GM21723 (cell line): ENCODE measurements around the gene GIMAP5.
A peak's percentile ranks its signal among the peaks of the same experiment; 100 is the strongest.

Experiments used
- ATAC-seq: cut with Tn5 transposase; IDR thresholded peaks from one replicate; pipeline ENCODE4 v1.9.1; 2021; ENCODE audit warnings: mild to moderate bottlenecking, moderate library complexity; ENCODE audit not compliant: unreplicated experiment

GIMAP5 gene

DNA sequence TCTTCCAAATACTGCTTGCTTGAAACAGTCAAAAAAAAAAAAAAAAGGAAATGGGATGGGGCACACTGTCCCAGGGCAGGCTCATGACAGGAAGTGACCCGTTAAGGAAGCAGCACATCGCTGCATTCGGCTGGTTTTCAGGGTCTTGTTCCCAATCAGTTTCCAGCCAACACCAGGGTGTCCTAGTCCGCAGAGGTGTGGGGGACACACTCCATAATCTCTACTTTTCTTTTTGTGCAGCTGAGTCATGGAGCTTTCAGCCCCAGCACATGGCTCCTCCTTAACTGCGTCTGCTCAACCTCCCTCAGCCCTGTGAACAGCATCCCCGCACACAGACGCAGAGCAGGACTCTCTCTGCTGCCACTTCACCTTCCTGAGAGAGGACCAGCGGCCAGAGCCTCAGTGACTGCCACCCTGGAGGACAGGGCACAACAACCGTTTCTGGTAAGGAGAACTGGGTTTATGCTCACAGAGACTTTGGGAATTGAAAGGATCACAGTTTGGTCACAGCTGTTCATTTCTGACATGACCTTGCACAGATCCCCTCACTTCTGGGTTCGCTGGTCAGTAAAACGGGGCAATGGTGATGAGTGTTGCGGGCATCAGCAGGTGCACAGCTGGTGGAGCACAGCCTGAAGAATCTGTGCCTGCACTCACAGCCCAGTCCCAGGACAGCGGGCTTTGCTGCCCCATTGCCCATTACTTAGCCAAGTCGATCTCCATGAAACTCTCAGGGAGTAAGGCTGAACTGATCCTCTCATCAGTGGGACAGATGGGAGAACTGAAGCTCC is at the start of gene GIMAP5:
GIMAP5 (plus strand) TSS at position 154 of the 791 bp plus-strand sequence. CDS start 3,467 bp downstream, outside the sequence.
- ATAC-seq = peak; percentile 79

DNA sequence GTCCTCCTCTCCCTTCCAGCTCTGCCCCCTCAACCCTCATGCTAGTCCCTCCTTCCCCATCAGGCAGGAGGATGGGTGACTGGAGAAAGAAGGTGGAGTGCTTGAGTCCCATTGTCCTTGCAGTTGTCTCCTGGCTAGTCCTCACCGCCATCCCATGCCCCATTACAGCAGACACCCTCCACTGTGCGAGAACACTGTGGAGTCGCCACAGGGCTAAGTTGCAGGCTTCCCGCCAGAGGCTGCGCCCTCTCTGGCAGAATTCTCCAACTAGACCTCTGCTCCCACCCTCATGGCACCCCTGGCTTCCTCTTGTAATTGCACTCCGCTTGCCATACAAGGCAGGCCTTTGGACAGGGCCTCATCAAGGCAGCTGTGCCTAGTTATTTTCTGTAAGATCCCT is 48.6 kb upstream of the GIMAP5 start:
- no peak for ATAC-seq

GRCh38 chr7:150695654-150696053 is 41.6 kb upstream of the GIMAP5 start:
- no peak for ATAC-seq

DNA sequence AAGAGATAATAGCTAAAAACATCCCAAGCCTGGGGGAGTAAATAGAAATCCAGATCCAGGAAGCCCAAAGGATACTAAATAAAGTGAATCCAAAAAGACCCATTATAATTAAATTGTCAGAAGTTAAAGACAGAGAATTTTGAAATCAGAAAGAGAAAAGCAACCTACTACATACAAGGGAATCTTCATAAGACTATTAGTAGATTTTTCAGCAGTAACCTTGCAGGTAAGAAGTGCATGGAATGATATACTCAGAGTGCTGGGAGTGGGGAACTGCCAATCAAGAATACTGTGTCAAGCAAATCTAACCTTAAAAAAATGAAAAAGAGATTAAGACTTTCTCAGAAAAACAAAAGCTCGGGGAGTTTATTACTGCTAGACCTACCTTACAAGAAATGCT is 34.0 kb upstream of the GIMAP5 start:
- no peak for ATAC-seq

DNA sequence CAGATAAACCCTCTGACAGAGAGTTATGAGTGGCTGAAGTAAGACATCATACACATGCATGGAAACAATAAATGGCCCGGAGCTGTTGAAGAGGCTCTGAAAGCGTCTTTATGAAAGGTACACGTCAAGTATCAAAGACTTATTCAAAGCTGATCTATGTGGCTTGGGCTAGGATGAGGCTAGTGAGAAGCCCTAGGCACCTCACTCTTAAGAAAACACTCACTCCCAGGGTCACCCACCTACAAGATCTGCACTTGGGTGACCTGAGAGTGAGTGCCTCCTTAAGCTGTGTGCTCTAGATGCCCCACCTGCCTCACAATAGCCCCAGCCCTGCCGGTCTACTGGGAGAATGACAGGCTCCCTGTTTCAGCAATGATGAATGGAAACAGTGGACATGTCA is 21.9 kb upstream of the GIMAP5 start:
- no peak for ATAC-seq

DNA sequence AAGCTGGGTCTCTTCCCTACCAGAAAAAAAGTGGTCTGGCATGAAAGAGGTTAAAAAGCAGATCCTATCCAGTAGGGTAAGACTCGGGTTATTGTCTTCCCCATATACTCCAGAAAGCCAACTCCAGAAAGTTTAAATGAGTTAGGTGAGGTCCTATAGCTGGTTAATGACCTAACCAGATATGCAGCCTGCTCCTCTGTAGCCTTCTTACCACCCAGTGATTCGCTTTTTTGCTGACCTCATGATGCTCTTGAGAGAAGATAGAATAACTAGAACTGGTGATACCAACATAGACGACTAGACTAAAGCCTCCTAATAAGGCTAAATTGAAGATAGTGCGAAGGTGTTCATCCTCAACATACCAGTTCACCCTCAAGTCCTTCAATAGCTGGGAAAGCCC is 21.5 kb upstream of the GIMAP5 start:
- ATAC-seq = no peak

- peak; percentile 73 for ATAC-seq
These were observed 20.9 kb upstream of the GIMAP5 start, which contains the start of gene GIMAP1 for GRCh38 chr7:150716368-150716767. TSS of gene GIMAP1 (plus strand) at chr7:150716613. CDS start at chr7:150719048, 2,435 bp downstream.

GRCh38 chr7:150716939-150717338 is 20.3 kb upstream of the GIMAP5 start:
- no peak for ATAC-seq

DNA sequence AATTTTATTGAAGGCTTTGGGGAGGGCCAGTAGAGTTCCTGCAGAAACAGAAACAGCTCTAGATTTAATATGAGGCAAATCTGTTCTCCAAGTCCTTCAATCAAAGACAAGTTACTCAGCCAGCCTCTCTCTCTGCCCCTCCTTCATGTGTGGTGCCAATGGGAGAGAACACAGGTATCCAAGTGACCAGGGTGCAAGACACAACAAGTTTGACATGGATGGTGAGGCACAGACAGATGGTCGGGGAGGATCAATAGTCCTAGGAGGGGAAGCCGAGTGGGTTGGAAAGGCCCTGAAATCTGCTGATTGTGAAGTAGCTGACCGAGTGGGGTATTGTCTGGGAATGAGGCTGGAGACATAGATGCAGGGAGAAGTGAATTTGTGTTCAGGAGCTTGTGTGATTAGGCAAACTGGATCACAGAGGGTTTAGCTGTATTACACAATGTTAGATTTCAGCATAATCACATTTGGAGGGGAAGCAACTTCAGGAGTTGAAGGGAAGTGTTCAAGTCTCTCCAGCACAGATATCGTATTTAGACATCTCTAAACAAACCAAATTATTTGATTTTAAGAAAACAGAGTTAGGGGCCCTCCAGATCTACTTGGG is 19.3 kb upstream of the GIMAP5 start:
- ATAC-seq = no peak

DNA sequence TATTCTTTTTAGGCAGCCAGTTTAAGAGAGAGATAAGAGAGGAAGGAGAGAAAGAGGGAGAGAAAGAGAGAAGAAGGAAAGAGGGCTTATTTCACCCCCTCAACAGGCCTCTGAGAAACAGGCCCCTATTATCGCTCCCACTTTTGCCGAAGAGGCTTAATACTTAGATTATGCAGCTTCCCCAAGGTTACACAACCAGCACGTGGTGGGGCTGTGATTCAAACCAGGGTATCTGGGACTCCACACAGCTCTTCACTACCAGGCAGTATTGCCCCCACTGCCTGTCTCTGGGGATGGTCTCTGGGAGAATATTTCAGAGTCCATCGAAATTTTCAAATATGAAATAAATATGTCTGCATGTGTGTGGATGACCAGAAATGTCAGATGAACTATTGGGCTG is 17.8 kb upstream of the GIMAP5 start:
- no peak for ATAC-seq

DNA sequence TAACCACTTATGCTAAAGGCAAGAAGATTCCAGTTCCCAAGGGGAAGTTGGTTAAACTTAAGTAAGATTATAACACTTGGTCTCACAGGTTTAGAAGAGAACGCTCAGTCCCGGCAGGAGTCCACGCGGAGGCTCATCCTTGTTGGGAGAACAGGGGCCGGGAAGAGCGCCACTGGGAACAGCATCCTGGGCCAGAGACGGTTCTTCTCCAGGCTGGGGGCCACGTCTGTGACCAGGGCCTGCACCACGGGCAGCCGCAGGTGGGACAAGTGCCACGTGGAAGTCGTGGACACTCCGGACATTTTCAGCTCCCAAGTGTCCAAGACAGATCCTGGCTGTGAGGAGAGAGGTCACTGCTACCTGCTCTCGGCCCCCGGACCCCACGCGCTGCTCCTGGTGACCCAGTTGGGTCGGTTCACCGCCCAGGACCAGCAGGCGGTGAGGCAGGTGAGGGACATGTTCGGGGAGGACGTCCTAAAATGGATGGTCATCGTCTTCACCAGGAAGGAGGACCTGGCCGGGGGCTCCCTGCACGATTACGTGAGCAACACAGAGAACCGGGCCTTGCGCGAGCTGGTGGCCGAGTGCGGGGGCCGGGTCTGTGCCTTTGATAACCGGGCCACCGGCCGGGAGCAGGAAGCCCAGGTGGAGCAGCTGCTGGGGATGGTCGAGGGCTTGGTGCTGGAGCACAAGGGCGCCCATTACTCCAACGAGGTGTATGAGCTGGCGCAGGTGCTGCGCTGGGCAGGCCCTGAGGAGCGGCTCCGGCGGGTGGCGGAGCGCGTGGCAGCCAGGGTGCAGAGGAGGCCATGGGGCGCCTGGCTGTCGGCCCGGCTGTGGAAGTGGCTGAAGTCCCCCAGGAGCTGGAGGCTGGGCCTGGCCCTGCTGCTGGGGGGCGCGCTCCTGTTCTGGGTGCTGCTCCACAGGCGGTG is 17.0 kb upstream of the GIMAP5 start:
- ATAC-seq = no peak

GRCh38 chr7:150721970-150722373 is 15.2 kb upstream of the GIMAP5 start:
- ATAC-seq = no peak

DNA sequence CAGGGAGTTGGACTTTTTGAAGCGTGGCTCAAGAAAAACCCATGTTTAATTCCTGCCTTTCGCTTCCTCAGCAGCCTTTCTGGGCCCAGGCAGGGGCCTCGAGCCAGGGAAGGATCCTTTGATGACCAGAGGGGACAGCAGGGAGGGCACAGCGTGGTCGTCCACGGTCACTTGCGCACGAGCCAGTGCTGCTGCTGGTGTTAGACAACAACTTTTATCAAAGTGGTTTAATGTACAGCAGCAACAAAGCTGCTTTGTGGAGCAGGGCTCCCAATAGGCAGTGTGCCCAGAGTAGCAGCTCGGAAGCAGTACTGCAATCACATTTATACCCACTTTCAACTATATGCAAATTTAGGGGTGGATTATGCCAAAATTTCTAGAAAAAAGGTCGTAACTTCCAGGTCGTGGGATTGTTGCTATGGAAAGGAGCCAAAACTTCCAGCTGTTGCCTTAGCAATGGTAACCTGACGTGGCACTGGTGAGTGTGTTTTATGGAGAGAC is 14.7 kb upstream of the GIMAP5 start:
- ATAC-seq = no peak

- ATAC-seq = no peak
These were observed 13.8 kb upstream of the GIMAP5 start for GRCh38 chr7:150723467-150723866.

DNA sequence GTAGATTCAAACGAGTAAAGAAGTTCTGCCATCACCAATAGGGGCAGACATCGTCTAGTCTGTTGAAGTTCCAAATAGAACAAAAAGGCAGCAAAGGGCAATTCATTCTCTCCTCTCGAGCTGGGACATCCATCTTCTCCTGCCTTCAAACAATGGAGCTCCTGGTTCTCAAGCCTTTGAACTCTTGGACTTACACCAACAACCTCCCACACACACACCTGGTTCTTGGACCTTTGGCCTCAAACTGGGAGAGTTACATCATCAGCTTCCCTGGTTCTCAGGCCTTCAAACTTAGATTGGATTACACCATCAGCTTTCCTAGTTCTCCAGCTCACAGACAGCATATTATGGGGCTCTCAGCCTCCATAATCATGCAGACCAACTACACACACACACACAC is 9.8 kb upstream of the GIMAP5 start:
- no peak for ATAC-seq

GRCh38 chr7:150728011-150728410 is 9.2 kb upstream of the GIMAP5 start:
- ATAC-seq = no peak

- no peak for ATAC-seq
These were observed 8.6 kb upstream of the GIMAP5 start for GRCh38 chr7:150728609-150729008.

- ATAC-seq = no peak
These were observed 5.3 kb upstream of the GIMAP5 start for GRCh38 chr7:150731916-150732315.

GRCh38 chr7:150732786-150733481 is 4.3 kb upstream of the GIMAP5 start:
- no peak for ATAC-seq

GRCh38 chr7:150733482-150734095 is 3.6 kb upstream of the GIMAP5 start:
- ATAC-seq = no peak
